CD4-positive, alpha-beta T cell treated with Interferon alpha-2 for 1 hour (primary cell): Measurements from ENCODE around the gene C10orf88.

Experiments used
- DNase-seq, 2 donors: peaks; one replicate each; pipeline ENCODE4 v3.0.0-alpha.2; 2020 to 2022

Gene C10orf88

GRCh38 chr10:122953902-122954730, at the start of gene C10orf88:
Gene C10orf88 (minus strand): TSS chr10:122954227. CDS start chr10:122954178, 49 bp downstream.
- peak; percentile 99 for DNase-seq

- no peak for DNase-seq
These were observed 47.3 kb upstream of the C10orf88 start for GRCh38 chr10:123001370-123001769.

- DNase-seq, result no peak
These were observed 46.1 kb upstream of the C10orf88 start for GRCh38 chr10:123000155-123000554.

- DNase-seq, result no peak
These were observed 45.3 kb upstream of the C10orf88 start for GRCh38 chr10:122999347-122999746.

GRCh38 chr10:122998934-122999333, 44.9 kb upstream of the C10orf88 start:
- no peak for DNase-seq

GRCh38 chr10:122998360-122998917, 44.4 kb upstream of the C10orf88 start:
- no peak for DNase-seq

GRCh38 chr10:122997864-122998263, 43.8 kb upstream of the C10orf88 start:
- no peak for DNase-seq

GRCh38 chr10:122995936-122996335, 41.9 kb upstream of the C10orf88 start:
- no peak for DNase-seq

GRCh38 chr10:122993797-122994336, 39.8 kb upstream of the C10orf88 start:
- no peak for DNase-seq

GRCh38 chr10:122992031-122992585, 38.1 kb upstream of the C10orf88 start:
- no peak for DNase-seq

GRCh38 chr10:122990278-122990677, 36.3 kb upstream of the C10orf88 start:
- DNase-seq, result no peak

GRCh38 chr10:122988501-122988900, 34.5 kb upstream of the C10orf88 start:
- DNase-seq, result no peak

- DNase-seq, result no peak
These were observed 32.3 kb upstream of the C10orf88 start for GRCh38 chr10:122986335-122986734.

GRCh38 chr10:122984708-122985107, 30.7 kb upstream of the C10orf88 start:
- no peak for DNase-seq

GRCh38 chr10:122983898-122984297, 29.9 kb upstream of the C10orf88 start:
- no peak for DNase-seq

- peak in 1 of 2 donors; percentile 8 for DNase-seq
These were observed 27.0 kb upstream of the C10orf88 start for GRCh38 chr10:122981066-122981464.

GRCh38 chr10:122980209-122981065, 26.4 kb upstream of the C10orf88 start, which contains the start of gene PSTK:
Gene PSTK (plus strand): TSS chr10:122980401. CDS start chr10:122980480, 79 bp downstream.
- peak; percentile 90 to 92 for DNase-seq

GRCh38 chr10:122974543-122975064, 20.6 kb upstream of the C10orf88 start:
- no peak for DNase-seq

GRCh38 chr10:122974023-122974422, 20.0 kb upstream of the C10orf88 start:
- DNase-seq, result no peak

GRCh38 chr10:122968698-122969097, 14.7 kb upstream of the C10orf88 start:
- DNase-seq, result no peak

- DNase-seq, result no peak
These were observed 12.9 kb upstream of the C10orf88 start for GRCh38 chr10:122966879-122967278.

- no peak for DNase-seq
These were observed 8.4 kb upstream of the C10orf88 start for GRCh38 chr10:122962405-122962804.
